Left kidney (tissue), 2 donors: ENCODE results near the gene RITA1. TPM values are rescaled to one million over a fixed set of nuclear protein-coding genes. Genes with fewer than 3 reads are reported as not detected.

ENCODE experiments used
- DNase-seq: peaks from one replicate; pipeline ENCODE4 v3.0.0-alpha.2; 2013
- polyA plus RNA-seq: library from polyadenylated mRNA; unstranded; fragments of 120-200 nt; gene quantifications from one replicate; pipeline ENCODE4 v1.2.1, GENCODE V29; 2013; ENCODE audit not compliant: insufficient read length

Gene RITA1
- polyA plus RNA-seq, 1 donor = 12.8 TPM

DNA sequence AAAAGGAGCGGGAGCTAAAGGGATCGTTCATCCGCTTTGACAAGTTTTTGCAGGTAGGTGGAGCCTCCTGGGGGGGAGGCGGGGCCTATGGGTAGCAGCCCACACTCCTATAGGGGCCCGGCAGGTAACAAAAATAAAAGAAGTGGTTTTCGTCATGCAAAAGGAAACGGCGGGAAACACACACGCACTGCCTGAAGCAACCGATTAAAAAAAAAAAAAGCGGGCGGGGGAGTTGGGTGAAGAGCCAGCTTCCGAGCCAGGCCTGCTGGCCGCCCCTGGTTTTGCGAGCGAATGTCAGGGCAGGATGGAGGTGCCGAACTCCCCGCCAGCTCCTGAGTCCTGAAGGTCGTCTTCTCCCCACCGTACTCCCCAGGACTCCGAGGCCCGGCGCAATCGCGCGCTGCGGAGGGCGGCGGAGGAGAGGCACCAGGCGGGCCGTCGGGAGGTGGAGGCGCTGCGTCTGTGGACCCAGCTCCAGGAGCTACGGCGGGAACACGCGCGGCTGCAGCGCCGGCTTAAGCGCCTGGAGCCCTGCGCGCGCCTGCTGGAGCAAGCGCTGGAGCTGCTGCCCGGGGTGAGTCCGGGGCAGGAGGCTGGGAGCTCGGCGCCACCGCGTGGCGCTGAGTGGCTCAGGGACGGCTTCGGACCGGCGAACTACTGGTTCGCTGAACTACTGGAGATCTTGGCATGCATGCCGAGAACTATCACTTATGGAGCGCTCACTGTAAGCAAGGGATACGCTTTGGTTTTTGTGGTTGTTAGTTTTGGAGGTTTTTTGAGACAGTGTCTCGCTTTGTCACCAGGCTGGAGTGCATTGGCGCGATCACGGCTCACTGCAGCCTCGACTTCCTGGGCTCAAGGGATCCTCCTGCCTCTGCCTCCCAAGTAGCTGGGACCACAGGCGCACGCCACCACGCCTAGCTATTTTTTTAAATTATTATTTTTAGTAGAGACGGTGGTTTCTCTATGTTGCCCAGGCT lies 32.4 kb upstream of the RITA1 start:
- peak; percentile 67 for DNase-seq

DNA sequence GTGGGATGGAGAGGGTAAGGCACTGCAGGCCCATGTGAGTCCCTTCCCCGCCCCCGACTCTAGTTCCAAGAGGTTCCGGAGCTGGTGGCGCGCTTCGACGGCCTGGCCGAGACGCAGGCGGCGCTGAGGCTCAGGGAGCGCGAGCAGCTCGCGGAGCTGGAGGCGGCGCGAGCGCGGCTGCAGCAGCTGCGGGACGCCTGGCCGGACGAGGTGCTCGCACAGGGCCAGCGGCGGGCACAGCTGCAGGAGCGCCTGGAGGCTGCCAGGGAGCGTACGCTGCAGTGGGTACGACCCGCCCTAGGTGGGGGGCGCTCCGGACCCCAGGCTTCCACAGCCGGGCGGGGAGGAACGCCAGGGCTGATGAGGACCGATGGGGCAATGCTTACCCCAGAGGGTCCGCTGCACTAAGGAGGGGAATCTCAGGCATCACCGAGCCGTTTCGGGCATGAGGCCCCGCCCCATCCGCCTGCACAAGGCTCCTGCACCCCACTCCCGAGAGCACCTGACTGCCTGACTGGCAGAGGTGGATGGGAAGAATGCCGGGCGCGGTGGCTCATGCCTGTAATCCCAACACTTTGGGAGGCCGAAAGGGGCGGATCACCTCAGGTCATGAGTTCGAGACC lies 31.1 kb upstream of the RITA1 start:
- DNase-seq = no peak

DNA sequence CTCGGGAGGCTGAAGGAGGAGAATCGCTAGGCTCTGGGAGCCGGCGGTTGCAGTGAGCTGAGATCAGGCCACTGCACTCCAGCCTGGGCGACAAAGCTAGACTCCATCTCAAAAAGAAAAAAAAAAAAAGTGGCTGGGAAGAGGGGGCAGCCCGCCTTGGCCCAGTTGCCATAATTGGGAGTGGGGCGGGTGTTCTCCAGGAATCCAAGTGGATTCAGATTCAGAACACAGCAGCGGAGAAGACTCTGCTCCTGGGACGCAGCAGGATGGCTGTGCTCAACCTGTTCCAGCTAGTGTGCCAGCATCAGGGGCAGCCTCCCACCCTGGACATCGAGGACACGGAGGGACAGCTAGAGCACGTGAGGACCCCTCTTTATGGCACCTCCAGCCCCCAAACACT lies 30.5 kb upstream of the RITA1 start:
- no peak for DNase-seq

DNA sequence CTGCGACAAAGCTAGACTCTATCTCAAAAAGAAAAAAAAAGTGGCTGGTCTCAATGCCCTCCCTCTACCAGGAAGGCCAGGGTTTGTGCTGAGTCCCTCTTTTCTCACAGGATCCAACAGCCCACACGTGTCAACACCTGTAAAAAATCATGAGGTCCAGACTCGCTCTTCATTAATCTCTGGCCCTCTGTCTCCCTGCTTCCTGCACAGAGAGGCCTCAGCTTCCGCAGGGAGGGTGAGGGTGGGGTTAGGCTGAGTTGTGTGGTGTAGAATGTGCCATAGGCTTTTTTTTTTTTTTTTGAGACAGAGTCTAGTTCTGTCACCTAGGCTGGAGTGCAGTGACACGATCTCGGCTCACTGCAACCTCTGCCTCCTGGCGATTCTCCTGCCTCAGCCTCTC lies 29.9 kb upstream of the RITA1 start:
- no peak for DNase-seq

DNA sequence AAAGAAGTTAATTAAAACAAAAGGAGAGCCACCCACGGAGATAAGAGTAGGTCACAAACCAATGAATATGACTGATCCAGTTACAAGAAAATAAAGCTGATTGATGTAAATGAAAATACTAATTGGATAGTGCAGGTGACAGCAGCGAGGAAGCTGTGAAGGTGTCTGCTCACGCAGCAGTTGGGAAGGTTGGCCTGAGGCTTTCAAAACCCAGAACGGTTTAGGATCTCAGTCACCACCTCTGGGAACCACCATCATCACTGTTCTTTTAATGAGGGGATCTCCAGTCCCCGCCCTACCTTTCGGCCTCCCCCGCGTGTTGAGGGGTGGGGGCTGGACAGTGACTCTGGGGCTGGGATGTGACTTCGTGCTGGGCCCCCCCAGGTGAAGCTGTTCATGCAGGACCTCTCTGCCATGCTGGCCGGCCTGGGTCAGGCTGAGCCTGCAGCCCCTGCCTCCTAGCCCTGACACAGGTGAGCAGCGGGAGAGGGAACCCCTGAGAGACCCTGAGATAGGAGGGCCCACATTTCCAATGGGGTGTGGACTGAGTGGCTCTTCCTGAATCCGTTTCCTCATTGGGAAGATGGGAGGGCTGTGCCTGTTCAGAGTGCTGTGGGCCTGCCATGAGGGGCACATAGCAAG lies 28.2 kb upstream of the RITA1 start:
- no peak for DNase-seq

DNA sequence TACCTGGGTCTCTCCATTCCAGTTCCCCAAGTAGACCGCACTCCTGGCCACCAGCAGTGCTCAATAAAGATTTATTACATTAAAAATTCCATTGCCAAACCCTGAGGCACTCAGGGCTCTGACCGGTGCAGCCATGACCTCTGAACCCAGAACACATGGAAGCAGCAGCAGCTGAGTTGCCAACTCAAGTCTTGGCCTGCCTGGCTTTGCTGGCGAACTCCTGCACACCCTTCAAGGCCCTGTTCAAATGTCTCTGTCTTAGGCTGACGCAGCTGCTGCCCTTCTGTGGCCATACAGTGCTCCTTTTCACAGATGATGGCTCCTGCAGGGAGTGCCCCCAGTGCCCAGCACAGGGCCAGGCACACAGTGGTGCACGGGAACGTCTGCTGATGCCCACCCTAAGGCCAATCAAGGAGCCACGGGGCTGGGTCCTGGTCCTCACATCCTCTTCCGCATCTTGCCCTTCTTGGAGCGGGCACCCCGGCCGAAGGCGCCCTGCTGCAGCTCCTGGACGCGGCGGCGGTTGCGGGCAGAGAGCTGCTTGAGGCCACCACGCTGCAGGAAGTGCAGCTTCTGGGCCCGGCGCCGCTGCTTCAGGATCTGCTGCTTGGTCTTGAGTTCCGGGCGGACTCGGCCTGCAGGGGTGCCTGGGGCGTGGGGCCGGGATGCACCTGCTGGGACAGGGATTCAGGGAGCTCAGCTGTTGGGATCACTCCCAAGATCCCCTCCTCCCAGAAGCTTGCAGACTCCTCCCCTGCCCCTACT lies 26.9 kb upstream of the RITA1 start:
- no peak for DNase-seq

DNA sequence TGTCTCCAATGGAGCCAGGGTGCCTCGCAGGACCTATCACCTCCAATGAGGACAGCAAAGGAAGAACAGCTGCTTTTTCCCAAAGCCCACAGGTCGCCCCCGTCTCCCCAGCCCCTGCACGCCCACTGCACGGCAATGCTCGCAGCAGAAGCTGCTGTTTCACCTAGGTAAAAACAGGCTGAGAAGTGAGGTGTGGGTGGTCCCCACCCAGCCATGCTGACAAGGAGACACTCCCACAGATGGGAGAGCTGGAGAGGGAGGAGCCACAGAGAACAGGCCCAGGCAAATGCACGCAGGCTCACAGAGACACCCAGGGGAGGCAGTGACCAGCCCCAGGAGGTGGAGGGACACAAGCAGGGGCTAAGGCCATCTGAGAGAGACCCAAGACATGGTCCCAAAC lies 25.6 kb upstream of the RITA1 start:
- DNase-seq = no peak

DNA sequence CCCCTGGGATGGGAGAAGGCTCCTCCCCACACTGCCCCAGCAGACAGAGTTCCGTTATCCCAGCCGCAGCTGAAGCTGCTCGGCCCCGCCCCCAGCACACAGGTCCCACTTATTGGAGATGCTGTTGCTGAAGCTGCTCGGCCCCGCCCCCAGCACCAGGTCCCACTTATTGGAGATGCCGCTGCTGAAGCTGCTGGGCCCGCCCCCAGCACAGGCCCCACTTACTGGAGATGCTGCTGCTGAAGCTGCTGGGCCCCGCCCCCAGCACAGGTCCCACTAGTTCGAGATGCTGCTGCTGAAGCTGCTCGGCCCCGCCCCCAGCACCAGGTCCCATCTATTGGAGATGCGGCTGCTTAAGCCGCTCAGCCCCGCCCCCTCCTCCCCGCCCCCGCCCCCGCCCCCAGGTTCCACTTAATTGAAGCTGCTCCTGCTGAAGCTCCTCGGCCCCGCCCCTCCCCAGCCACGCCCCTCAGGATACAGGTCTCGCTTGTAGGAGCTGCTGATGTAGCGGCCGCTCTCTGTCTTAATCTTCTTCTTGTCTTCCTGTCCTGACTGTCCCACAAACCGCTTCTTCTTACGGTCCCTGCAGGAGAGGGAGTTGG lies 24.0 kb upstream of the RITA1 start:
- DNase-seq = peak; percentile 48

DNA sequence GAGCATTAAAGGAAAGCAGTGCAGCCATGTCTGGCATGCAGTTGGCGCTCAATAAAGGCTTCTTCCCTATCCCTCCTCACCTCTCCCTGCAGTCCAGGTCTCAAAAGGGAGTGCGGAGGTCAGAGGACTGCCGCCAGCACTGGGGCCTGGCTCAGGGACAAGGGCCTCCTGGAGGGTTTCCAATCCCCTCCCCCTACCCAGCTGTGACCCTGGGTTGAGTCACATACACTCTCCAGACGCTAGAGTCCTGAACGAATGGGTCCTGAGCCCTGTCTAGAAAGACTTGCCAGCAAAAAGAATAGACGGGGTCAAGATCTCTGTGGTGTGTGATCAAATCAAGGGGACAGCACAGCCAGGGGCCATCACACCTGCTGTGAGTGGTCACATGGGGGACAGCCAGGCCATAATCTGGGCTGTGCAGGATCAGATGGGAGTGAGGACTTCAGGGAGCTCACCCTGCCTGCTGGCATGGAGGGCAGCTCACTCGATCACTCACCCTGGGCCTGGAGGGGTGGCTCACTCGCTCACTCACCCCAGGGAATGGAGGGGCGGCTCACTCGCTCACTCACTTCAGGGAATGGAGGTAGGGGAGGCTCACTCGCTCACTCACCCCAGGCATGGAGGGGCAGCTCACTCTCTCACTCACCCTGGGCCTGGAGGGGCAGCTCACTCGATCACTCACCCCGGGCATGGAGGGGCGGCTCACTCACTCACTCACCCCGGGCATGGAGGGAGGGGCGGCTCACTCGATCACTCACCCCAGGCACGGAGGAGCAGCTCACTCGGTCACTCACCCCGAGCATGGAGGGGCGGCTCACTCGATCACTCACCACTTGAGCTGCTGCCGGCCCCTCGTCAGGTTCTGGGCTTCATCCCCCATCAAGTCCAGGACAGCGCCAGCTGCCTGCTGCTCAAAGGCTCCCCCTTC lies 23.2 kb upstream of the RITA1 start:
- DNase-seq = no peak

DNA sequence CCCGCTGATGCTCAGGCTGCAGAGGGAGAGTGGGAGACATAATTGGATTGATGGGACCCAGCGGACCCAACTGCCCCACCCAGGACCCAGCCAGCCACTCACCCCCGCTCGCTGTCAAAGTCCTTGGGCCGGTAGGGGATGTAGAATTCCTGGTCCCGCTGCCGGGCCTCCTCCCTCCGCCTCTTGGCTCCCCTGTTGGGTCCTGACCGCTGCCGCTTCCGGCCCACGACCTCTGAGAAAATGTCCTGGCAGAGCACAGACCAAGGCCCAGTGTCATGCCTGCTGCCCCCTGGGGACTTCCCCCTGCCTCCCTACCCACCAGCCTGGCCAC lies 22.5 kb upstream of the RITA1 start:
- no peak for DNase-seq

DNA sequence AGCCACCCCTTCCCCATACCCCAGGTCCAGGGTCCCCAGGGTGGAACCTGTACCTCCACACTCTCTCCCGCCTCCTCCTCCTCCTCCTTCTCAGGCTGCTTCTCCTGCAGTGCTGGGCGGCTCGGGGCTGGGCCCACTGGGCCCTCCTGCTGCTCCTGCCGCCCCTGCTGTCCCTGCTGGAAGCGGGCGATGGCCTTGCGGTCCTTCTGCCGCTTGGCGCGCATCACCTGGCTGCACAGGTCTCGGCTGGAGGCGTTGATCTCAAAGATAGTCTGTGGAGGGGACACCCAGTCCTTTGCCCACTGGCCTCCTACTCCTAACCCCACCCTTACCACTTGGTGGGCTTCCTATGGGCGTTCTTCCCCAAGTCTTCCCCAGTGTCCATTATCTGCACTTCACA lies 21.5 kb upstream of the RITA1 start:
- no peak for DNase-seq

DNA sequence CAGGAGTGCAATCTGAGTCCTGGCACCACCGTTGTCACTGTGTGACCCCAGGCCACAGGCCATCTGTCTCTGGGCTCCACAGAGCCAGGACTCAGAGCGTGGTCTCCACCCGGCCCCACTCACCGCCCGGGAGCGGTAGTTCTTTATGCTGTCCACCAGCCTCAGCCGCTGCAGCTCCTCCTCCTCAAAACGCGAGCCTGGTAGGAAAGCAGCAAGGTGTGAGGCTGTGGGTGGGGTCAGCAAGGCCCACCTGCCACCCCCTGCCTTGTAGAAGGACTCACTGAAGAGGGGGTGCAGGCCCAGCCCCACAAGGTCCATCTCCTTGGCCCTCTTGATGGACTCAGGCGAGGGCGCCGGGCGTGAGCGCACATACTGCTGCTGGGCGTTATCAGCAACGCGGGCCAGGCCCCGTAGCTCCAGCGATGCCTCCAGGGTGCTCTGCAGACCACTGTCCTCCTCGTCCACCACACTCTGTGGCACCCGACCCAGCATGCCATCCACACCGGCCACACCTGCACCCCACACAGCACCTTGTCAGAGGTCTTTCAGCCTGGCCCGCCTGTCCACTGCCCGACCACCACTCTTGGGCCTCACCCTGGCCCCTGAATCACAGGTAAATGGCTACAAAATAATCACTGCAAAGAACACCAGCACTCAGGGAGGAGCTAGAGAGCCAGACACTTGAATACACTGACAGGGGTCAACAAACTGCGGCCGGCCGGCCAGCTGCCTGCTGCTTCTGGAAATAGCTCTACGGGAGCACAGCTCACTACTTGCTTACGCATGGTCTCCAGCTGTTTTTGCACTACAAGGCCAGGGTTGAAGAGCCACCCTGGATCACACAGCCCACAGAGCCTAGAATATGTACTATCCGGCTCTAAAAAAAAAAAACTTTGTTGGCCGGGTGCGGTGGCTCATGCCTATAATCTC lies 19.7 kb upstream of the RITA1 start:
- DNase-seq = no peak

DNA sequence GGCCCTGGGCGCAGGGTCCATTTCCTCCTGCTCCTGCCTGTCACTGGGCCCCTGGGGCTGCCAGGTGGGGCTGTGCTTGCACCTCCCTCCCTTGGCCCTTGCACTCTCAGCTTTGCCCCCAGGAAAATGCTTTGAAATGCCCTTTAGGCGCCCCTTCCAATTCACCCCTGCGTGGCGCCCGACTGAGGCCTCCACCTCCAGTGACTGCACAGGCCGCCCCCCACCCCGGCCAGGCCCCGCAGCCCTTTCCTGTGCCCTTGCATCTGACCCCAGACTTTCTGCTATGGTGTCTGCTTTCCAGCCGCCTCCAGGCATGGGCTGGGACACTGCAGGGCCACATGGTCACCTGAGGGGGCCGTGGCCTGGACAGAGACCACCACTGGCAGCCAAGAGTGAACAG lies 17.7 kb upstream of the RITA1 start:
- no peak for DNase-seq

DNA sequence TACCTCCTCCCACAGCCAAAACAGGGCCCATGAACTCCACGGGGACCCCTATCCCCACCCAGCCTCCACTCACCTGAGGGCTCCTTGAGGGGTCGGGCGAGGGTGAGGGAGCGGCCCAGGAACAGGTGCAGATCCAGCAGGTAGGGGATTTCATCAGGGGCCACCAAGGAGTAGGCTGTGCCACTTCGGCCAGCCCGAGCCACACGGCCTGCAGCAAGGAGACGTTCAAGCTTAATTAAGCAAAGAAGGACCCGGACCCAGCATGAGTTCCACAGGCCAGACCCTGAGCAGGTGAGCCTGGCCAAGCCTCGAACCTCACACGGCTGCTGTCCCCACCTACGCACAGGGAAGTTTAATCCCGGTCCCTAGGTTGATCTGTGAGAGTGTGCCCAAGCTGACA lies 15.8 kb upstream of the RITA1 start:
- DNase-seq = no peak

DNA sequence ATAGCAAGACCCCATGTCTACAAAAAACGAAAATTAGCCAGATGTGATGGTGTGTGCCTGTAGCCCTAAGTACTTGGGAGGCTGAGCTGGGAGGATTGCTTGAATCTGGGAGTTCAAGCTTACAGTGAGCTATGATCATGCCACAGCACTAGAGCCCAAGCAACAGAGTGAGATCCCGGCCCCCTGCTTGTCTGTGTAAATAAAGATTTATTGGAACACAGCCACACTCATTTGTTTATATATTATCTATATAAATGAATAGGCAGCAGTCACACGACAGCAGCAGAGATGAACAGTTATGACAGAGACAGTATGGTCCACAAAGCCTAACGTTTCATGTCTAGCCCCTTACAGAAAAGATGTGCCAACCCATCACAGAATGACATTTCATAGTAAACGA lies 15.1 kb upstream of the RITA1 start:
- DNase-seq = no peak

DNA sequence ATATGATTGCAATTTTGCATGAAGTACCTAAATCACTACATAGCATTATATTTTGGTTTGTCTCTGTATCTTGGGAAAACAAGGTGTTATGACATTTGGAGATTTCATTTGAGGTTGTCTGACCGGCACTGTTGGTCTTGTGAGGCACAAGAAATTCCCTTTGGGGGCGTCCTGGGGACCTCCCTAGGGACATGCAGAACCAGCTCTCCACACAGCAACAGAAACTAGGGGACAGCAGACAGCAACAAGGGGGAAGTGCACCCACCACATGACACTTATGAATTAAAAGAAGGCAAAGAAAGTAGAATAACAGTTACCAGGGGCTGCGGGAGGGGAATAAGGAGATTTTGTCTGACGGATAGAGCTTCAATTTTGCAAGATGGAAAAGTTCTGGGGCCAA lies 14.6 kb upstream of the RITA1 start:
- no peak for DNase-seq

DNA sequence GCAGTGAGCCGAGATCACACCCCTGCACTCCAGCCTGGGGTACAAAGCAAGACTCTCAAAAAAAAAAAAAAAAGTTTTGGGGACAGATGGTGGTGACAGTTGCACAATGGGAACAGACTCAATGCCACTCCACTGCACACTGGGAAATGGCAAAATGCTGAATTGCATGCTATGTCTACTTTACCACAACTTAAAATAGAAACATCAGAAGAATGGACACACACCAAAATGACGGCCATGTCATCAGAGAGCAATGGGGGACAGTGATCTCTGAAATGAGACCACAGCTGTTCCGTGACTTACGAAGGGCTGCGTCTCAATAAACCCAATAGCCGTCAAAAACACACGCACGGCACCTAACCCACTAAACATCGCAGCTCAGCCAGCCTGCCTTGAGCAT lies 14.0 kb upstream of the RITA1 start:
- no peak for DNase-seq

DNA sequence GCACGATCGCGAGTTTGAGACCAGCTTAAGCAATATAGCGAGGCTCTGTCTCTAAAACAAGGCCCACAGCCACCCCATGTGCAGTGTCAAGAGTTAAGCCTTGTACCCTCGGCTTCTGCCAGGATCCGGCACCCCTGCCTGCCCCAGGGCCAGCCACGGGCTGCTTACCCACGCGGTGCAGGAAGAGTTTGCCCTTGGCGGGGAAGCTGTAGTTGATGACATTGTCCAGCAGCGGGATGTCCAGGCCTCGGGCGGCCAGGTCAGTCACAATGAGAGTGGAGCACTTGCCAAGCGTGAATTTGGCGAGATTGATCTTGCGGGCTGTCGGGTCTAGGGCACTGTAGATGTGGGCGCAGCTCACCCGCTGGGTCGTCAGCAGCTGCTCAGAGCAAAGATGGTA lies 13.3 kb upstream of the RITA1 start:
- DNase-seq = no peak

DNA sequence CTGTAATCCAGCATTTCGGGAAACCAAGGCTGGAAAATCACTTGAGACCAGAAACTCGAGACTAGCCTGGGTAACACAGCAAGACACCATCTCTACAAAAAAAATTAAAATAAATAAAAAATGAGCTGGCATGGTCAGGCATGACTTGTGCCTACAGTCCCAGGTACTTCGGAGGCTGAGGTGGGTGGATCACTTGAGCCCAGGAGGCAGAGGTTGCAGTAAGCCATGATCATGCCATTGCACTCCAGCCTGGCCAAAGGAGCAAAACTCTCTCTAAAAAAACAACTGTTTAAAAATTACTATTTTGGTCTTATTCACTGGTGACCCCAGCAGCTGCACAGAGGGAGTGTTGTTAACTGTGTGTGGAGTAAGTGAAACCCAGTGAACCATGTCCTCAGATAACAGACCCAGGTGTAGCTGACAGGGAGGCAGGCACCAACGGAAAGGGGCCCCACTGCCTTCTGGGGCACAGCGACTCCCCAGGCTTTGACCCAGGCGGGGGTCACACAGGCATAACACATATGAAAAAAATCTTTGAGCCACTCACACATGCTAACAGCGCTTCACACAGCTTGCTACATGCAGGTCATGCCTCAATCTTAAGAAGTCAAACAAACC lies 12.3 kb upstream of the RITA1 start:
- DNase-seq = no peak
